HCT116 (cell line): ENCODE measurements around the gene HOXC12. TPM values are rescaled to one million over a fixed set of nuclear protein-coding genes. Genes with fewer than 3 reads are reported as not detected.

Source experiments
- ATAC-seq: fragments of 200-7000 bp; cut with Tn5 transposase; 2 replicates; pipeline ENCODE4 v1.9.1; 2020; ENCODE audit warnings: mild to moderate bottlenecking, moderate library complexity
- BruUV-seq: library from RNA; stranded (reverse); fragments of 400-500 nt; replicated peaks from 2 replicates; lab custom pipeline; 2021; lab: Mats Ljungman, UMichigan
- CTCF ChIA-PET: fragments of 300-600 bp; sonication (Branson Sonifier 250); formaldehyde crosslinking; loops from one replicate; lab custom pipeline; 2021; ENCODE audit warnings: antibody characterized with exemption; lab: Charles Lee
- POLR2A ChIA-PET: fragments of 300-600, 350-600 bp; sonication (Branson Sonifier 250); formaldehyde crosslinking; loops from one replicate; lab custom pipeline; 2021; ENCODE audit warnings: antibody characterized with exemption; lab: Charles Lee
- RAD21 ChIA-PET, 2 experiments: fragments of 300-600 bp; sonication (Branson Sonifier 250); formaldehyde crosslinking; loops; one replicate each; lab custom pipeline; 2023; ENCODE audit warnings: low total read pairs in 2 of 2; ENCODE audit not compliant: uncharacterized antibody in 2 of 2, unreplicated experiment in 2 of 2, low non-redundant PET in 1 of 2; lab: Charles Lee
- DNase-seq: peaks from one replicate; pipeline ENCODE4 v3.0.0-alpha.2; 2010; ENCODE audit warnings: low read depth, low spot score
- H2AFZ ChIP-seq: fragments of 200-600 bp; shearing (Covaris generic), sonication (generic); 2 replicates; pipeline ENCODE4 v1.6.1; 2017; ENCODE audit warnings: low read depth, mixed run types, mixed read lengths, antibody characterized with exemption, low read length; ENCODE audit not compliant: poor library complexity, severe bottlenecking
- H3K27ac ChIP-seq: 2 replicates; pipeline ENCODE4 v1.5.1; 2012; ENCODE audit warnings: low read depth, low read length
- H3K27me3 ChIP-seq: fragments of 200-600 bp; sonication (generic); 2 replicates; pipeline ENCODE4 v1.6.1; 2016; ENCODE audit warnings: mixed run types, low read length, mixed read lengths; ENCODE audit not compliant: insufficient read depth
- H3K36me3 ChIP-seq, 2 experiments: fragments of 200-500 bp in 1 of 2; fragments of 200-600 bp in 1 of 2; sonication (Bioruptor generic) in 1 of 2; sonication (generic) in 1 of 2; 2 replicates each; pipeline versions ENCODE4 v1.5.1 to v1.6.1; 2014 to 2016; ENCODE audit warnings: low read length in 2 of 2, inconsistent platforms in 1 of 2, mixed read lengths in 1 of 2, mixed run types in 1 of 2; ENCODE audit not compliant: insufficient read depth in 2 of 2, control insufficient read depth in 1 of 2
- H3K4me1 ChIP-seq, 2 experiments: fragments of 200-600 bp in 1 of 2; sonication (generic) in 1 of 2; 2 replicates each; pipeline versions ENCODE4 v1.5.1 to v1.6.1; 2012 to 2017; ENCODE audit warnings: low read length in 2 of 2, inconsistent platforms in 1 of 2, mild to moderate bottlenecking in 1 of 2, mixed read lengths in 1 of 2, mixed run types in 1 of 2, moderate library complexity in 1 of 2; ENCODE audit not compliant: insufficient read depth in 2 of 2, control insufficient read depth in 1 of 2
- H3K4me2 ChIP-seq: fragments of 200-600 bp; sonication (generic); 2 replicates; pipeline ENCODE4 v1.6.1; 2017; ENCODE audit warnings: mixed run types, low read length, mixed read lengths
- H3K4me3 ChIP-seq, 2 experiments: fragments of 200-600 bp in 1 of 2; sonication (generic) in 1 of 2; replicated peaks in 1 of 2; 2 replicates each; pipeline ENCODE4 v1.5.1; 2011 to 2016; ENCODE audit warnings: low read length in 2 of 2, control low read depth in 1 of 2, low read depth in 1 of 2, mild to moderate bottlenecking in 1 of 2, mixed read lengths in 1 of 2, mixed run types in 1 of 2
- H3K79me2 ChIP-seq: fragments of 200-600 bp; sonication (generic); 2 replicates; pipeline ENCODE4 v1.6.1; 2017; ENCODE audit warnings: mild to moderate bottlenecking, mixed run types, low read length, moderate library complexity, mixed read lengths; ENCODE audit not compliant: insufficient read depth
- H3K9ac ChIP-seq: fragments of 200-600 bp; sonication (generic); 2 replicates; pipeline ENCODE4 v1.6.1; 2016; ENCODE audit warnings: low read length, mixed read lengths
- H3K9me2 ChIP-seq: fragments of 200-600 bp; sonication (generic), shearing (Covaris generic); 2 replicates; pipeline ENCODE4 v1.6.1; 2017; ENCODE audit warnings: mixed run types, mild to moderate bottlenecking, moderate library complexity; ENCODE audit not compliant: insufficient read depth
- H3K9me3 ChIP-seq, 2 experiments: fragments of 200-500 bp in 1 of 2; fragments of 200-600 bp in 1 of 2; sonication (Bioruptor generic) in 1 of 2; sonication (generic) in 1 of 2; 2 replicates each; pipeline ENCODE4 v1.6.1; 2014 to 2017; ENCODE audit warnings: low read length in 2 of 2, mixed read lengths in 2 of 2, inconsistent platforms in 1 of 2, low read depth in 1 of 2, mild to moderate bottlenecking in 1 of 2, mixed run types in 1 of 2, moderate library complexity in 1 of 2; ENCODE audit not compliant: control insufficient read depth in 1 of 2, insufficient read depth in 1 of 2
- H4K20me1 ChIP-seq: fragments of 200-600 bp; sonication (generic), shearing (Covaris generic); 2 replicates; pipeline ENCODE4 v1.6.1; 2017; ENCODE audit warnings: mixed run types, mild to moderate bottlenecking, moderate library complexity; ENCODE audit not compliant: insufficient read depth
- CBX3 ChIP-seq: IDR thresholded peaks from 2 replicates; pipeline ENCODE4 v1.6.1; 2012; ENCODE audit warnings: low read depth
- EZH2 ChIP-seq: fragments of 200-600 bp; sonication (generic); IDR thresholded peaks from 2 replicates; pipeline ENCODE4 v1.6.1; 2017; ENCODE audit warnings: antibody characterized with exemption, mixed run types
- EZH2phosphoT487 ChIP-seq: fragments of 200-600 bp; IDR thresholded peaks from 2 replicates; pipeline ENCODE4 v1.6.1; 2018; ENCODE audit warnings: antibody characterized with exemption, borderline replicate concordance
- SIN3A ChIP-seq: IDR thresholded peaks from 2 replicates; pipeline ENCODE4 v1.6.1; 2012; ENCODE audit warnings: low read depth
- SRF ChIP-seq: IDR thresholded peaks from 2 replicates; pipeline ENCODE4 v1.6.1; 2012; ENCODE audit warnings: low read depth
- YY1 ChIP-seq: IDR thresholded peaks from 2 replicates; pipeline ENCODE4 v1.6.1; 2011; ENCODE audit warnings: low read length, low read depth, moderate library complexity, mild to moderate bottlenecking; ENCODE audit not compliant: insufficient replicate concordance; ENCODE audit errors: extremely low read depth
- ZNF274 ChIP-seq: fragments of 200-500 bp; sonication (Bioruptor generic); IDR thresholded peaks from 2 replicates; pipeline ENCODE4 v1.6.1; 2014; ENCODE audit warnings: mild to moderate bottlenecking, low read depth, low read length, inconsistent platforms
- intact Hi-C: fragments of 100-400 bp; cut with micrococcal nuclease; formaldehyde crosslinking; loops from 2 replicates; pipeline ENCODE4 v1.10.0; 2022
- total RNA-seq: library from RNA; stranded (reverse); gene quantifications from one replicate; pipeline ENCODE4 v1.2.1, GENCODE V29; 2021; ENCODE audit not compliant: unreplicated experiment
- TF ChIP-seq, protein P1 (sequence below): IDR thresholded peaks from 2 replicates; pipeline ENCODE4 v1.6.1; 2011; ENCODE audit warnings: mild to moderate bottlenecking, low read length, moderate library complexity; ENCODE audit not compliant: insufficient replicate concordance; ENCODE audit errors: extremely low read depth

Gene HOXC12
- total RNA-seq, 1 experiment from 2014 or later = not detected

DNA sequence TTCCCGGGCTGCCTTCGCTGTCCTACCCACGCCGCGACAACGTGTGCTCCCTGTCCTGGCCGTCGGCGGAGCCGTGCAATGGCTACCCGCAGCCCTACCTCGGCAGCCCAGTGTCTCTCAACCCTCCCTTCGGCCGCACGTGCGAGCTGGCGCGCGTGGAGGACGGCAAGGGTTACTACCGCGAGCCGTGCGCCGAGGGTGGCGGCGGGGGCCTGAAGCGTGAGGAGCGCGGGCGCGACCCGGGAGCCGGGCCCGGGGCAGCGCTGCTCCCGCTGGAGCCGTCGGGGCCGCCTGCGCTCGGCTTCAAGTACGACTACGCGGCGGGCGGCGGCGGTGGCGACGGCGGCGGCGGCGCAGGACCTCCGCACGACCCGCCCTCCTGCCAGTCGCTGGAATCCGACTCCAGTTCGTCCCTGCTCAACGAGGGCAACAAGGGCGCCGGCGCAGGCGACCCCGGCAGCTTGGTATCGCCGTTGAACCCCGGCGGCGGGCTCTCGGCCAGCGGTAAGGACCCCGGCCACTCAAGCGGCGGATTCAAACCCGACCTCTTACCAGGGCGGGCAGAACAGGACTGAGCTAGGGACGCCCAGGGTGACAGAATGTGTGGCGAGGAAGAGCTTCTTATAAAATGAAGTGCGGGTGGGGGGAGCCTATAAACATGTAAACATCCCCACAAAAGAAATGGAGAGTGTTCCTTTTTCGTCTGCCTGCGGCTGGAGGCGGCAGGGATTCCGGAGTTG is 503 bp downstream of the HOXC12 start (continued):
- TF ChIP-seq, protein P1, sequence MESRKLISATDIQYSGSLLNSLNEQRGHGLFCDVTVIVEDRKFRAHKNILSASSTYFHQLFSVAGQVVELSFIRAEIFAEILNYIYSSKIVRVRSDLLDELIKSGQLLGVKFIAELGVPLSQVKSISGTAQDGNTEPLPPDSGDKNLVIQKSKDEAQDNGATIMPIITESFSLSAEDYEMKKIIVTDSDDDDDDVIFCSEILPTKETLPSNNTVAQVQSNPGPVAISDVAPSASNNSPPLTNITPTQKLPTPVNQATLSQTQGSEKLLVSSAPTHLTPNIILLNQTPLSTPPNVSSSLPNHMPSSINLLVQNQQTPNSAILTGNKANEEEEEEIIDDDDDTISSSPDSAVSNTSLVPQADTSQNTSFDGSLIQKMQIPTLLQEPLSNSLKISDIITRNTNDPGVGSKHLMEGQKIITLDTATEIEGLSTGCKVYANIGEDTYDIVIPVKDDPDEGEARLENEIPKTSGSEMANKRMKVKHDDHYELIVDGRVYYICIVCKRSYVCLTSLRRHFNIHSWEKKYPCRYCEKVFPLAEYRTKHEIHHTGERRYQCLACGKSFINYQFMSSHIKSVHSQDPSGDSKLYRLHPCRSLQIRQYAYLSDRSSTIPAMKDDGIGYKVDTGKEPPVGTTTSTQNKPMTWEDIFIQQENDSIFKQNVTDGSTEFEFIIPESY = no peak
- TF ChIP-seq YY1 = no peak
- no peak for TF ChIP-seq EZH2

DNA sequence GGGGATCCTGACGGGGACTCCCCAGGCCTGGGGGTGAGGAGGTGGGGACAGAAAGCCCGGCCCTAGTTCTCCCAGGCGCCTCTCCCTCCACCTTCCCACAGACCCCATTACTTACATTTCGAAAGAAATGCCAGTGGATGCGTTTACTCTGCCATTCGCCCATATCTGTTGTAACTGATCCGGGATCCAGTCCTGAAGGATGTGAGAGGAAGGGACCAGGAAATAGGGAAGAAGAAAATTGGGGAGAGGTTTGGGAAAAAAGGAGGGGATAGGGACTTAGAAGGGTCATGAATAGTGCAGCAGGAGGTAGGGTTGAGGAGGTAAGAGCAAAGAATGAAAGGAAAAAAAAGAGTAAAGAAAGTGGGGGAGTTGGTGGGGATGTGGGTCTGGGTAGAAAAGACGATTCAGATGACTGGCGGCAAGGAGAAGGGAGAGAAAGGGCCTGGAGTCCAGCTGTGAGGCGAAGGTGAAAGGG is 1.1 kb downstream of the HOXC12 start:
- H3K27ac ChIP-seq = no peak overlapping the region
- peaks cover 12 to 15% of the 10 kb centered on the region in 2 experiments for H3K4me1 ChIP-seq
- ChIA-PET POLR2A (no interaction called here), RAD21 (no interaction called here), CTCF (no interaction called here)
- H3K27me3 ChIP-seq = no peaks in the 10 kb centered on the region
- no peaks in the 10 kb centered on the region for H4K20me1 ChIP-seq
- H3K9ac ChIP-seq = no peak overlapping the region
- no peaks in the 10 kb centered on the region for H3K36me3 ChIP-seq
- intact Hi-C loops = no loop called here
- no peak overlapping the region for H3K4me3 ChIP-seq
- H2AFZ ChIP-seq = no peak overlapping the region
- H3K9me2 ChIP-seq = no peaks in the 10 kb centered on the region
- ATAC-seq (no peak), DNase-seq (no peak)
- H3K79me2 ChIP-seq = no peaks in the 10 kb centered on the region
- H3K9me3 ChIP-seq = no peaks in the 10 kb centered on the region
- no peak for TF ChIP-seq CBX3
- TF ChIP-seq SRF = no peak
- no peak for TF ChIP-seq EZH2phosphoT487
- TF ChIP-seq SIN3A = no peak
- TF ChIP-seq ZNF274 = no peak
- H3K4me2 ChIP-seq = no peak overlapping the region
- no TSS peak for BruUV-seq
